MCF 10A (cell line): ENCODE measurements around the gene FOXL2. TPM values are rescaled to one million over a fixed set of nuclear protein-coding genes. Genes with fewer than 3 reads are reported as not detected.
"Not testable (repeated sequence)": the region's sequence is repeated elsewhere in the genome, so short reads cannot be mapped to it uniquely, and the experiment has no call there.

ENCODE experiments used
- BruUV-seq: library from RNA; stranded (reverse); fragments of 400-500 nt; replicated peaks from 2 replicates; lab custom pipeline; 2021; lab: Mats Ljungman, UMichigan
- CTCF ChIA-PET: fragments of 300-600 bp; sonication (Branson Sonifier 250); formaldehyde crosslinking; extraction: SDS; loops from one replicate; lab custom pipeline; 2021; ENCODE audit warnings: antibody characterized with exemption, inconsistent platforms; lab: Yijun Ruan, JAX
- POLR2A ChIA-PET: fragments of 300-600, 350-650 bp; sonication (Branson Sonifier 250); formaldehyde crosslinking; extraction: SDS; loops from one replicate; lab custom pipeline; 2020; ENCODE audit warnings: antibody characterized with exemption, inconsistent platforms; lab: Yijun Ruan, JAX
- DNase-seq: peaks from one replicate; pipeline ENCODE4 v3.0.0-alpha.2; 2018; ENCODE audit not compliant: unreplicated experiment
- H3K27ac Mint-ChIP-seq: one replicate; pipeline ENCODE4 v1.8.0; 2022; ENCODE audit warnings: mild to moderate bottlenecking, low read depth, mixed read lengths; ENCODE audit not compliant: unreplicated experiment
- H3K27me3 Mint-ChIP-seq: one replicate; pipeline ENCODE4 v1.8.0; 2022; ENCODE audit warnings: mixed read lengths; ENCODE audit not compliant: insufficient read depth, unreplicated experiment
- H3K36me3 Mint-ChIP-seq: one replicate; pipeline ENCODE4 v1.8.0; 2022; ENCODE audit warnings: mild to moderate bottlenecking, moderate library complexity, mixed read lengths; ENCODE audit not compliant: insufficient read depth, unreplicated experiment
- H3K4me1 Mint-ChIP-seq: one replicate; pipeline ENCODE4 v1.8.0; 2022; ENCODE audit warnings: mixed read lengths; ENCODE audit not compliant: insufficient read depth, unreplicated experiment
- H3K4me3 Mint-ChIP-seq: one replicate; pipeline ENCODE4 v1.8.0; 2022; ENCODE audit warnings: mild to moderate bottlenecking, moderate library complexity, mixed read lengths; ENCODE audit not compliant: unreplicated experiment
- H3K9me3 Mint-ChIP-seq: one replicate; pipeline ENCODE4 v1.8.0; 2022; ENCODE audit warnings: mixed read lengths; ENCODE audit not compliant: unreplicated experiment
- intact Hi-C: fragments of 100-400 bp; cut with micrococcal nuclease; formaldehyde crosslinking; loops from 2 replicates; pipeline ENCODE4 v1.14.1; 2022
- total RNA-seq: library from RNA; stranded (reverse); gene quantifications from 2 replicates; pipeline ENCODE4 v1.2.3, GENCODE V29; 2022
- TF ChIP-seq, protein P1 (sequence below): fragments of 200-600 bp; IDR thresholded peaks from one replicate; pipeline ENCODE4 v1.8.0; 2022; ENCODE audit warnings: antibody characterized with exemption, mild to moderate bottlenecking; ENCODE audit not compliant: unreplicated experiment

FOXL2 gene
- total RNA-seq, 1 experiment from 2014 or later = 0.30 TPM

DNA sequence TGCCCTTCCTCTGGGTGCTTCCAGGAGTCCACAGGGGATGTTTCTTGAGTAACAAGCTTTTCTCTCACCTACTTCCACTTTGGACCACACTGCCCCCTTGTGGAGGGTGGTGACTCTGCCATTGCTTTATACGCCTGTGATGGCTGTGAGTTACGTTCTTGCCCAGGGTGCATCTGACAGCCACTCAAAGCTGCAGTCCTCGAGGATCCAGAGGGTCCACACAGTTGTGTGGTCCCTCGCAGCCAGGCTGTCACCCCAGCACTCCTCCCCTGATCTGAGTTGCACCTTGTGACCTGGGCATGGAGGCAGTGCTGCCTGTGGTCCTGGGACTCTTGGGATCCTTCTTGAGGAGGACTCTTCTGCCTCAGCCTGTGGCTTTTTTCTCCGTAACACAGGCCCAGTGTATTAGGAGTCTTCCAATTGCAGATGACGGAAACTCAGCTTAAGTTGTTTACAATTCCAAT lies 23.4 kb downstream of the FOXL2 start:
- H3K4me3 Mint-ChIP-seq = no peak overlapping the region
- no TSS peak for BruUV-seq

DNA sequence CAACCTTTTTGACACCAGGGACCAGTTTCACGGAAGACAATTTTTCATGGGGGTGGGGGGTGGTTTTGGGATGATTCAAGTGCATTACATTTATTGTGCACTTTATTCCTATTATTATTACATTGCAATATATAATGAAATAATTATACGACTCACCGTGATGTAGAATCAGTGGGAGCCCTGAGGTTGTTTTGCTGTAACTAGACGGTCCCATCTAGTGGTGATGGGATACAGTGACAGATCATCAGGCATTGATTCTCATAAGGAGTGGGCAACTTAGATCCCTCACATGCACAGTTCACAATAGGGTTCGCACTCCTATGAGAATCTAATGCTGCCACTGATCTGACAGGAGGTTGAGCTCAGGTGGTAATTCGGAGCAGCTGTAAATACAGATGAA lies 24.5 kb downstream of the FOXL2 start:
- not testable (repeated sequence) for BruUV-seq, H3K9me3 Mint-ChIP-seq, H3K27me3 Mint-ChIP-seq, H3K36me3 Mint-ChIP-seq, DNase-seq, H3K4me3 Mint-ChIP-seq
- POLR2A ChIA-PET = interaction anchor here (0.9 to 4.0 kb wide), 6 partner anchors 14 to 328 kb away, joined by 4 to 31 read pairs (median 4); partner anchors contain the start of gene CEP70
- H3K4me1 Mint-ChIP-seq = peaks cover 17% of the 10 kb centered on the region
- TF ChIP-seq, protein P1, sequence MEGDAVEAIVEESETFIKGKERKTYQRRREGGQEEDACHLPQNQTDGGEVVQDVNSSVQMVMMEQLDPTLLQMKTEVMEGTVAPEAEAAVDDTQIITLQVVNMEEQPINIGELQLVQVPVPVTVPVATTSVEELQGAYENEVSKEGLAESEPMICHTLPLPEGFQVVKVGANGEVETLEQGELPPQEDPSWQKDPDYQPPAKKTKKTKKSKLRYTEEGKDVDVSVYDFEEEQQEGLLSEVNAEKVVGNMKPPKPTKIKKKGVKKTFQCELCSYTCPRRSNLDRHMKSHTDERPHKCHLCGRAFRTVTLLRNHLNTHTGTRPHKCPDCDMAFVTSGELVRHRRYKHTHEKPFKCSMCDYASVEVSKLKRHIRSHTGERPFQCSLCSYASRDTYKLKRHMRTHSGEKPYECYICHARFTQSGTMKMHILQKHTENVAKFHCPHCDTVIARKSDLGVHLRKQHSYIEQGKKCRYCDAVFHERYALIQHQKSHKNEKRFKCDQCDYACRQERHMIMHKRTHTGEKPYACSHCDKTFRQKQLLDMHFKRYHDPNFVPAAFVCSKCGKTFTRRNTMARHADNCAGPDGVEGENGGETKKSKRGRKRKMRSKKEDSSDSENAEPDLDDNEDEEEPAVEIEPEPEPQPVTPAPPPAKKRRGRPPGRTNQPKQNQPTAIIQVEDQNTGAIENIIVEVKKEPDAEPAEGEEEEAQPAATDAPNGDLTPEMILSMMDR = peak; percentile 10
- H3K27ac Mint-ChIP-seq = peak overlapping the region; percentile 82
- CTCF ChIA-PET = interaction anchor here (0.5 to 13.9 kb wide), 47 partner anchors 7 to 840 kb away, joined by 3 to 364 read pairs (median 5); partner anchors contain the start of genes CEP70 and FAIM
- intact Hi-C loops = loop anchor here (1.0 to 2.0 kb wide), 3 partner anchors 444 to 742 kb away; no protein-coding TSS in a partner anchor

More for the DNA sequence above, 23.4 kb downstream of the FOXL2 start:
- Mint-ChIP-seq H3K36me3 (peaks cover 5% of the 10 kb centered on the region), H3K27ac (peak overlapping the region; percentile 15), H3K4me1 (peaks cover 17% of the 10 kb centered on the region), H3K9me3 (no peaks in the 10 kb centered on the region), H3K27me3 (no peaks in the 10 kb centered on the region)
- ChIA-PET POLR2A (interaction anchor here (0.9 to 4.0 kb wide), 3 partner anchors 224 to 466 kb away, joined by 3 to 31 read pairs (median 4); partner anchors contain the start of gene CEP70), CTCF (interaction anchor here (0.5 to 13.9 kb wide), 94 partner anchors 8 to 1356 kb away, joined by 3 to 364 read pairs (median 4); partner anchors contain the start of genes ARMC8, CEP70 and FAIM)
- peak; percentile 93 for DNase-seq
- intact Hi-C loops = loop anchor here (1.0 to 2.0 kb wide), 4 partner anchors 329 to 591 kb away; partner anchors contain the start of gene CEP70
- TF ChIP-seq, protein P1 = peak; percentile 79

DNA sequence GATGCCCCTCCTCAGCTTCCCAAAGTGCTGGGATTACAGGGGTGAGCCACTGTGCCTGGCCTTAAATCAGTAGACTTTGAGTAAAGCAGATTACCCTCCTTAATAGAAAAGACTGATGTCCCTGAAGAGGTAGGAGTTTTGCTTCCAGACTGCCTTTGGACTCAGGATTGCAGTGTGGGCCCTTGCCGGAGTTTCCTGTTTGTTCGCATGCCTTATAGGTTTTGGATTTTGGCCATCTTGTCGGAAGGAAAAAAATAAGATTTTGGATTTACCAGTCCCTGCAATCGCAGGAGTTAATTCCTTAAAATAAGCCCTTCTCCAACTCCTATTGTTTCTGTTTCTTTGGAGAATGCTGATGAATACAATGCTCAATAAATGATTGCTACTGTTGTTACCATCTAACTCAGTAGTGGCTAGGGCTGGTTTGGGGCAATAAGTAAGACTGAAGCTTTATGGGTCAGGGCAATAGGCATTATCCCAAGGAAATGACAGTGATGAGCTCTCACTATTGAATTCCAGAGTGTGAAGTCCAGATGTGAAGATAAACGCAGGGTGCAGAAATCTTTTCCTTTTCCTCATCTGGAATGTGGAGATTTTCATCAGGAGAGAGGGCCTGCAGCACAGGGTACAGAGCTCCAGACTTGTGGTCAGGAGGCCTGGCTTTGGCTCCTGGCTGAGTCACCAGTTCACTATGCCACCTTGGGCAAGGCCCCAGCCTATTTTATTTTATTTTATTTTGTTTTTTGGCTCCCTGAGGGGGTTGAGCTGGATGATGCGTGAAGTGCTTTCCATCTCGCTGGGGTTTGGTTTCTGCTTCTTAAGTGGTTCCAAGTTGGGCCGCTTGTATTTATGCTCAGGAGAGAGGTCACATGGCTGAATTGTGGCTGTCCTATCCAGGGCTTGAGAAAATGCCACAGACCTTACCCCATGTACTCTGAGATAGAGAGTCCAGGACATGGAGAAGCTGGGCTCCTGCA lies 25.3 kb downstream of the FOXL2 start:
- peak; percentile 87 for DNase-seq
- ChIA-PET POLR2A (interaction anchor here (0.6 to 4.0 kb wide), 8 partner anchors 15 to 330 kb away, joined by 3 to 31 read pairs (median 4); partner anchors contain the start of genes CEP70 and FAIM), CTCF (interaction anchor here (0.5 to 13.9 kb wide), 29 partner anchors 9 to 840 kb away, joined by 3 to 364 read pairs (median 4); partner anchors contain the start of gene CEP70)
- H3K4me3 Mint-ChIP-seq = no peak overlapping the region
- no peaks in the 10 kb centered on the region for H3K27me3 Mint-ChIP-seq
- peak overlapping the region; percentile 82 for H3K27ac Mint-ChIP-seq
- intact Hi-C loops = loop anchor here (1.0 to 2.0 kb wide), 3 partner anchors 443 to 741 kb away; no protein-coding TSS in a partner anchor
- peaks cover 5% of the 10 kb centered on the region for H3K36me3 Mint-ChIP-seq
- no peaks in the 10 kb centered on the region for H3K9me3 Mint-ChIP-seq
- no TSS peak for BruUV-seq
- H3K4me1 Mint-ChIP-seq = peaks cover 17% of the 10 kb centered on the region
- TF ChIP-seq, protein P1 = no peak
